Globus pallidus (tissue), 1 donor: ENCODE measurements around the gene TANK.
"Not testable (repeated sequence)": the region's sequence is repeated elsewhere in the genome, so short reads cannot be mapped to it uniquely, and the experiment has no call there.

Experiments used
- DNase-seq: peaks from one replicate; pipeline ENCODE4 v3.0.0-alpha.2; 2015; ENCODE audit warnings: low spot score

TANK gene

GRCh38 chr2:161160226-161161073, at the start of gene TANK:
TSS of gene TANK (plus strand) at chr2:161160428. CDS start at chr2:161179663, 19,235 bp downstream.
- peak; percentile 91 for DNase-seq

GRCh38 chr2:161111531-161111930, 48.7 kb upstream of the TANK start:
- DNase-seq: no peak

- no peak for DNase-seq
Observed at GRCh38 chr2:161112908-161113307, 47.3 kb upstream of the TANK start.

- no peak for DNase-seq
Observed at GRCh38 chr2:161113693-161114575, 46.3 kb upstream of the TANK start.

- DNase-seq: no peak
Observed at GRCh38 chr2:161115205-161115604, 45.0 kb upstream of the TANK start.

GRCh38 chr2:161115605-161116380, 44.4 kb upstream of the TANK start:
- DNase-seq: no peak

GRCh38 chr2:161116509-161116908, 43.7 kb upstream of the TANK start:
- no peak for DNase-seq

- no peak for DNase-seq
Observed at GRCh38 chr2:161117506-161117905, 42.7 kb upstream of the TANK start.

GRCh38 chr2:161118722-161119121, 41.5 kb upstream of the TANK start:
- DNase-seq: no peak

- no peak for DNase-seq
Observed at GRCh38 chr2:161119483-161119882, 40.7 kb upstream of the TANK start.

- no peak for DNase-seq
Observed at GRCh38 chr2:161120775-161121174, 39.5 kb upstream of the TANK start.

GRCh38 chr2:161121622-161122021, 38.6 kb upstream of the TANK start:
- DNase-seq: no peak

- DNase-seq: peak; percentile 41
Observed at GRCh38 chr2:161122772-161123530, 37.3 kb upstream of the TANK start.

GRCh38 chr2:161123531-161124030, 36.6 kb upstream of the TANK start:
- no peak for DNase-seq

GRCh38 chr2:161124201-161124600, 36.0 kb upstream of the TANK start:
- no peak for DNase-seq

- DNase-seq: no peak
Observed at GRCh38 chr2:161128885-161129284, 31.3 kb upstream of the TANK start.

- DNase-seq: no peak
Observed at GRCh38 chr2:161130354-161130753, 29.9 kb upstream of the TANK start.

GRCh38 chr2:161131074-161131680, 29.1 kb upstream of the TANK start:
- DNase-seq: no peak

- no peak for DNase-seq
Observed at GRCh38 chr2:161131804-161132203, 28.4 kb upstream of the TANK start.

- not testable (repeated sequence) for DNase-seq
Observed at GRCh38 chr2:161132384-161132783, 27.8 kb upstream of the TANK start.

- DNase-seq: no peak
Observed at GRCh38 chr2:161133366-161133765, 26.9 kb upstream of the TANK start.
